HepG2 (cell line): ENCODE data around the gene CEBPB. TPM values are rescaled to one million over a fixed set of nuclear protein-coding genes. Genes with fewer than 3 reads are reported as not detected.

Experiments
- ATAC-seq: fragments of 200-7000 bp; cut with Tn5 transposase; 3 replicates; pipeline ENCODE4 v1.9.1; 2020; ENCODE audit warnings: mild to moderate bottlenecking, moderate library complexity
- BruUV-seq: library from RNA; stranded (reverse); fragments of 400-500 nt; replicated peaks from 2 replicates; lab custom pipeline; 2021; lab: Mats Ljungman, UMichigan
- CTCF ChIA-PET: fragments of 300-600 bp; formaldehyde crosslinking; extraction: SDS; loops from one replicate; lab custom pipeline; 2021; ENCODE audit warnings: low total read pairs, inconsistent platforms, low intra/inter-chr PET ratio; lab: Yijun Ruan, JAX
- POLR2A ChIA-PET: fragments of 350-600 bp; sonication (Branson Sonifier 250); formaldehyde crosslinking; loops from one replicate; lab custom pipeline; 2020; ENCODE audit warnings: antibody characterized with exemption, inconsistent platforms; lab: Yijun Ruan, JAX
- DNase-seq: peaks from one replicate; pipeline ENCODE4 v3.0.0-alpha.2; 2015; ENCODE audit warnings: low spot score
- FAIRE-seq: peaks from 3 replicates; lab custom pipeline; 2011; peaks lifted over from hg19 to GRCh38; lab: Jason Lieb, UNC
- H2AFZ ChIP-seq: one replicate; pipeline ENCODE4 v1.6.1; 2011; ENCODE audit warnings: low read length, inconsistent platforms
- H3K27ac ChIP-seq: fragments of 300-600 bp; 3 replicates; pipeline ENCODE4 v1.8.0; 2011; ENCODE audit warnings: mixed run types, mild to moderate bottlenecking, mixed read lengths, low read length, inconsistent platforms; ENCODE audit not compliant: insufficient read depth; ENCODE audit errors: extremely low read length
- H3K27me3 ChIP-seq, 2 experiments: fragments of 200-600 bp in 1 of 2; 2 replicates in 1 of 2; 3 replicates in 1 of 2; pipeline versions ENCODE4 v1.6.0 to v1.8.0; 2011; ENCODE audit warnings: low read length in 2 of 2, mild to moderate bottlenecking in 2 of 2, moderate library complexity in 2 of 2, inconsistent platforms in 1 of 2; ENCODE audit not compliant: insufficient read depth in 2 of 2, control insufficient read depth in 1 of 2
- H3K36me3 ChIP-seq, 2 experiments: fragments of 200-600 bp in 1 of 2; replicated peaks in 1 of 2; 2 replicates in 1 of 2; 3 replicates in 1 of 2; pipeline versions ENCODE4 v1.5.1 to v1.8.0; 2011; ENCODE audit warnings: low read length in 2 of 2, inconsistent platforms in 1 of 2; ENCODE audit not compliant: insufficient read depth in 2 of 2, control insufficient read depth in 1 of 2
- H3K4me1 ChIP-seq: 2 replicates; pipeline ENCODE4 v1.5.1; 2012; ENCODE audit warnings: low read length, inconsistent platforms; ENCODE audit not compliant: insufficient read depth
- H3K4me2 ChIP-seq: 2 replicates; pipeline ENCODE4 v1.6.0; 2011; ENCODE audit warnings: low read depth, low read length, inconsistent platforms
- H3K4me3 ChIP-seq, 3 experiments: fragments of 200-600 bp in 1 of 3; sonication (generic), shearing (Covaris generic) in 1 of 3; replicated peaks in 1 of 3; 2 replicates each; pipeline ENCODE4 v1.5.1; 2011 to 2016; ENCODE audit warnings: low read length in 3 of 3, inconsistent platforms in 2 of 3, low read depth in 2 of 3, mild to moderate bottlenecking in 2 of 3, control low read depth in 1 of 3, mixed read lengths in 1 of 3; ENCODE audit not compliant: insufficient read depth in 1 of 3
- H3K79me2 ChIP-seq: one replicate; pipeline ENCODE4 v1.6.1; 2011; ENCODE audit warnings: low read length, inconsistent platforms; ENCODE audit not compliant: insufficient read depth
- H3K9ac ChIP-seq: 2 replicates; pipeline ENCODE4 v1.6.0; 2011; ENCODE audit warnings: mild to moderate bottlenecking, low read depth, low read length, inconsistent platforms; ENCODE audit not compliant: insufficient read depth
- H3K9me3 ChIP-seq: 2 replicates; pipeline ENCODE4 v1.5.1; 2012; ENCODE audit warnings: mild to moderate bottlenecking, low read length
- H4K20me1 ChIP-seq: 2 replicates; pipeline ENCODE4 v1.6.0; 2011; ENCODE audit warnings: inconsistent platforms, mild to moderate bottlenecking, low read length, moderate library complexity; ENCODE audit not compliant: insufficient read depth
- BRCA1 ChIP-seq: sonication (generic); formaldehyde crosslinking; IDR thresholded peaks from 2 replicates; pipeline ENCODE4 v1.4.0; 2020; ENCODE audit warnings: missing genetic modification reagents
- CBX5 ChIP-seq: sonication (generic); formaldehyde crosslinking; IDR thresholded peaks from 2 replicates; pipeline ENCODE4 v1.4.0; 2020; ENCODE audit warnings: missing genetic modification reagents, borderline replicate concordance
- HMGXB3 ChIP-seq: sonication (generic); formaldehyde crosslinking; IDR thresholded peaks from 2 replicates; pipeline ENCODE4 v1.4.0; 2020; ENCODE audit warnings: missing genetic modification reagents, borderline replicate concordance
- NFIB ChIP-seq: sonication (generic); formaldehyde crosslinking; IDR thresholded peaks from 2 replicates; pipeline ENCODE4 v1.9.0; 2021; ENCODE audit warnings: missing genetic modification reagents, mild to moderate bottlenecking, borderline replicate concordance
- NPAS2 ChIP-seq: sonication (generic); formaldehyde crosslinking; IDR thresholded peaks from 2 replicates; pipeline ENCODE4 v1.8.0; 2022; ENCODE audit warnings: mild to moderate bottlenecking, missing genetic modification reagents, borderline replicate concordance
- SALL1 ChIP-seq: sonication (generic); formaldehyde crosslinking; IDR thresholded peaks from 2 replicates; pipeline ENCODE4 v1.8.0; 2022; ENCODE audit warnings: mild to moderate bottlenecking, missing genetic modification reagents
- SMAD3 ChIP-seq: sonication (generic); formaldehyde crosslinking; IDR thresholded peaks from 2 replicates; pipeline ENCODE4 v1.4.0; 2020; ENCODE audit warnings: missing genetic modification reagents
- SMARCC2 ChIP-seq: fragments of 450-650 bp; IDR thresholded peaks from 2 replicates; pipeline ENCODE4 v1.6.1; 2017; ENCODE audit warnings: antibody characterized with exemption, mild to moderate bottlenecking
- SRF ChIP-seq: IDR thresholded peaks from 2 replicates; pipeline ENCODE4 v1.6.1; 2011; ENCODE audit warnings: mild to moderate bottlenecking, low read depth, low read length, moderate library complexity
- TBP ChIP-seq: sonication (generic); formaldehyde crosslinking; IDR thresholded peaks from 2 replicates; pipeline ENCODE4 v1.5.0; 2020; ENCODE audit warnings: missing genetic modification reagents
- ZBTB42 ChIP-seq: sonication (generic); formaldehyde crosslinking; IDR thresholded peaks from 2 replicates; pipeline ENCODE4 v1.5.0; 2020; ENCODE audit warnings: mild to moderate bottlenecking, missing genetic modification reagents
- ZBTB7B ChIP-seq: sonication (generic); formaldehyde crosslinking; IDR thresholded peaks from 2 replicates; pipeline ENCODE4 v1.4.0; 2020; ENCODE audit warnings: missing genetic modification reagents
- ZNF138 ChIP-seq: sonication (generic); formaldehyde crosslinking; IDR thresholded peaks from 2 replicates; pipeline ENCODE4 v1.5.0; 2020; ENCODE audit warnings: mild to moderate bottlenecking, low read depth, missing genetic modification reagents
- ZNF264 ChIP-seq: sonication (generic); formaldehyde crosslinking; IDR thresholded peaks from 2 replicates; pipeline ENCODE4 v1.4.0; 2020; ENCODE audit warnings: missing genetic modification reagents
- ZNF282 ChIP-seq: fragments of 450-650 bp; IDR thresholded peaks from 2 replicates; pipeline ENCODE4 v1.6.1; 2018; ENCODE audit not compliant: partially characterized antibody
- ZNF30 ChIP-seq: sonication (generic); formaldehyde crosslinking; IDR thresholded peaks from 2 replicates; pipeline ENCODE4 v1.5.0; 2020; ENCODE audit warnings: mild to moderate bottlenecking, missing genetic modification reagents
- ZNF772 ChIP-seq: sonication (generic); formaldehyde crosslinking; IDR thresholded peaks from 2 replicates; pipeline ENCODE4 v1.5.0; 2020; ENCODE audit warnings: mild to moderate bottlenecking, missing genetic modification reagents
- ZNF775 ChIP-seq: sonication (generic); formaldehyde crosslinking; IDR thresholded peaks from 2 replicates; pipeline ENCODE4 v1.4.0; 2020; ENCODE audit warnings: missing genetic modification reagents, mild to moderate bottlenecking, moderate library complexity, borderline replicate concordance
- ZSCAN12 ChIP-seq: sonication (generic); formaldehyde crosslinking; IDR thresholded peaks from 2 replicates; pipeline ENCODE4 v1.9.0; 2021; ENCODE audit warnings: mild to moderate bottlenecking, missing genetic modification reagents
- WGBS: methylation state at CpG from one replicate; pipeline ENCODE4 v1.1.6; 2017; ENCODE audit warnings: low lambda C conversion rate; 5-methylcytosine and 5-hydroxymethylcytosine counted together
- in situ Hi-C: cut with HindIII; loops from 2 replicates; pipeline ENCODE4 v1.10.0; 2017; ENCODE audit warnings: low pct_unique_long_range_greater_than_20kb; ENCODE audit not compliant: extremely low pct_ligation_motif_present
- intact Hi-C: fragments of 100-400 bp; cut with micrococcal nuclease; formaldehyde crosslinking; loops from one replicate; pipeline ENCODE4 v1.10.0; 2022; ENCODE audit not compliant: unreplicated experiment
- polyA plus RNA-seq, 8 experiments: library from polyadenylated mRNA; depleted of rRNA in 3 of 8; stranded (reverse) in 7 of 8; unstranded in 1 of 8; fragments of >200 nt; fragmentation: Illumina TruSeq in 4 of 8; extraction: Trizol in 4 of 8; gene quantifications; 2 replicates each; pipeline versions ENCODE4 v1.2.1 to v1.2.3, GENCODE V29; 2011 to 2016; ENCODE audit warnings: low read depth in 4 of 8, missing spikeins in 1 of 8, mixed read lengths in 1 of 8; ENCODE audit not compliant: insufficient read depth in 1 of 8
- total RNA-seq, 5 experiments: library from RNA; depleted of rRNA; stranded (reverse); fragments of >200 nt; fragmentation: Illumina TruSeq; extraction: Trizol; gene quantifications; 2 replicates each; pipeline ENCODE4 v1.2.3, GENCODE V29; 2016; ENCODE audit warnings: low read depth in 1 of 5

The CEBPB gene
- total and polyA plus RNA-seq, 2 of the 13 experiments (the other 11 are each of a cell fraction or from before 2014, with no cell fraction given) = 18.5 to 28.2 TPM

GRCh38 chr20:50191065-50191543, 474 bp downstream of the CEBPB start (continued):
- TF ChIP-seq NFIB (CRISPR knock-in tag) (no peak), BRCA1 (0 out of 2 replicates have a peak, but pooled peaks have one; percentile 18), TBP (no peak; the same call in 1 of the 2 replicates), HMGXB3 (CRISPR knock-in tag) (no peak), ZNF138 (CRISPR knock-in tag) (no peak), ZNF30 (CRISPR knock-in tag) (no peak)
- TF ChIP-seq, all 625 proteins: peak for 43

- H3K4me1 ChIP-seq = peaks cover 64% of the 10 kb centered on the region
- no peak overlapping the region for H2AFZ ChIP-seq
- peak overlapping the region; percentile 97 for H3K9ac ChIP-seq
- H3K4me2 ChIP-seq = peak overlapping the region; percentile 100
- FAIRE-seq = no peak
- intact Hi-C loops = loop anchor here (2.0 to 10.0 kb wide), 3 partner anchors 53 to 206 kb away; no protein-coding TSS in a partner anchor
- BruUV-seq = TSS peak; percentile 77
- H3K4me3 ChIP-seq = peak overlapping the region; percentile 80 to 99 (median 95)
- DNase-seq = peak; percentile 42
- H3K36me3 ChIP-seq = peaks cover 1 to 14% of the 10 kb centered on the region in 2 experiments; a peak in 2 of 5 replicates
- POLR2A ChIA-PET = interaction anchor here (0.7 to 6.3 kb wide), 23 partner anchors 20 to 278 kb away, joined by 3 to 98 read pairs (median 12); no protein-coding TSS in a partner anchor
- H3K79me2 ChIP-seq = peaks cover 25% of the 10 kb centered on the region
- H3K27ac ChIP-seq = peak overlapping the region; percentile 79
- no peak for ATAC-seq
- H4K20me1 ChIP-seq = peaks cover 35% of the 10 kb centered on the region
- WGBS = 2% methylated on average over 54 of the region's 96 CpGs
- in situ Hi-C loops = loop anchor here (5.0 kb wide), 1 partner anchor 81 kb away; no protein-coding TSS in a partner anchor
- no peaks in the 10 kb centered on the region for H3K9me3 ChIP-seq
- no peaks in the 10 kb centered on the region; a peak in 1 of 5 replicates for H3K27me3 ChIP-seq
- CTCF ChIA-PET = no interaction called here
- TF ChIP-seq ZNF775 (CRISPR knock-in tag) (no peak), NPAS2 (CRISPR knock-in tag) (no peak), SALL1 (peak; percentile 78), SMAD3 (no peak), SRF (no peak), ZSCAN12 (CRISPR knock-in tag) (0 out of 2 replicates have a peak, but pooled peaks have one; percentile 23), CBX5 (CRISPR knock-in tag) (no peak), ZBTB7B (CRISPR knock-in tag) (no peak), ZBTB42 (CRISPR knock-in tag) (no peak), ZNF264 (CRISPR knock-in tag) (0 out of 2 replicates have a peak, but pooled peaks have one; percentile 34), ZNF282 (no peak), ZNF772 (CRISPR knock-in tag) (peak; percentile 76; the same call in 1 of the 2 replicates), SMARCC2 (no peak)
Measured at GRCh38 chr20:50191544-50192363, 1.1 kb downstream of the CEBPB start.
